Ovary (tissue), 3 donors: ENCODE measurements around the gene PDS5A.

Experiments
- POLR2A ChIP-seq: fragments of 450-650 bp; IDR thresholded peaks from one replicate; pipeline ENCODE4 v1.6.1; 2017; ENCODE audit warnings: antibody characterized with exemption, mild to moderate bottlenecking, moderate library complexity
- TF ChIP-seq, protein P1 (sequence below), 3 donors: fragments of 450-650 bp in 2 of 3; fragments of 200-600 bp in 1 of 3; IDR thresholded peaks; one replicate each; pipeline versions ENCODE4 v1.5.1 to v1.8.0; 2016 to 2022; ENCODE audit warnings: antibody characterized with exemption in 3 of 3, mild to moderate bottlenecking in 1 of 3
- donor health status: DM: no; HTN: no; CAD: no.

DNA sequence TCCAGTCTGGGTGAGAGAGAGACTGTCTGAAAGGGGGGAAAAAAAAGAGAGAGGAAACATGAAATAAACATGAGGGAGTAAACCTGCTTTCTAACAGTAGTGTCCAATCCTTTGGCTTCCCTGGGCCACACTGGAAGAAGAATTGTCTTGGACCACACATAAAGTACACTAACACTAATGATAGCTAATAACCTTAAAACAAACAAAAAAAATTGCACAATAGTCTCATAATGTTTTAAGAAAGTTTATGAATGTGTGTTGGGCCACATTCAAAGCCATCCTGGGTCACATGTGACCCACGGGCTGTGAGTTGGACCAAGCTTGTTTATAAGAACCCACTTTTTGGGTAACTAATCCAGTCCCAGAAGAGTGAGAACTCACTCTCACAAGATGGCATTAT, 30.3 kb downstream of the PDS5A start:
- TF ChIP-seq, protein P1, sequence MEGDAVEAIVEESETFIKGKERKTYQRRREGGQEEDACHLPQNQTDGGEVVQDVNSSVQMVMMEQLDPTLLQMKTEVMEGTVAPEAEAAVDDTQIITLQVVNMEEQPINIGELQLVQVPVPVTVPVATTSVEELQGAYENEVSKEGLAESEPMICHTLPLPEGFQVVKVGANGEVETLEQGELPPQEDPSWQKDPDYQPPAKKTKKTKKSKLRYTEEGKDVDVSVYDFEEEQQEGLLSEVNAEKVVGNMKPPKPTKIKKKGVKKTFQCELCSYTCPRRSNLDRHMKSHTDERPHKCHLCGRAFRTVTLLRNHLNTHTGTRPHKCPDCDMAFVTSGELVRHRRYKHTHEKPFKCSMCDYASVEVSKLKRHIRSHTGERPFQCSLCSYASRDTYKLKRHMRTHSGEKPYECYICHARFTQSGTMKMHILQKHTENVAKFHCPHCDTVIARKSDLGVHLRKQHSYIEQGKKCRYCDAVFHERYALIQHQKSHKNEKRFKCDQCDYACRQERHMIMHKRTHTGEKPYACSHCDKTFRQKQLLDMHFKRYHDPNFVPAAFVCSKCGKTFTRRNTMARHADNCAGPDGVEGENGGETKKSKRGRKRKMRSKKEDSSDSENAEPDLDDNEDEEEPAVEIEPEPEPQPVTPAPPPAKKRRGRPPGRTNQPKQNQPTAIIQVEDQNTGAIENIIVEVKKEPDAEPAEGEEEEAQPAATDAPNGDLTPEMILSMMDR (IDR thresholded peaks at IDR 0.05) = no peak
- TF ChIP-seq POLR2A = no peak
